CD4-positive, alpha-beta T cell (primary cell): ENCODE data around the gene TTLL11. TPM values are rescaled to one million over a fixed set of nuclear protein-coding genes. Genes with fewer than 3 reads are reported as not detected.

Source experiments
- ATAC-seq: fragments of 200-7000 bp; cut with Tn5 transposase; one replicate; pipeline ENCODE4 v1.10.0; 2022; ENCODE audit warnings: mild to moderate bottlenecking; ENCODE audit not compliant: poor library complexity
- CTCF ChIA-PET: fragments of 350-600 bp; sonication (Branson Sonifier 250); formaldehyde crosslinking; loops from one replicate; lab custom pipeline; 2021; ENCODE audit warnings: antibody characterized with exemption, inconsistent platforms; lab: Charles Lee
- POLR2A ChIA-PET: fragments of 350-600 bp; sonication (Branson Sonifier 250); formaldehyde crosslinking; loops from one replicate; lab custom pipeline; 2021; ENCODE audit warnings: antibody characterized with exemption, inconsistent platforms; lab: Charles Lee
- DNase-seq, 14 experiments: peaks; one replicate each; pipeline ENCODE4 v3.0.0-alpha.2; 2013 to 2020; ENCODE audit warnings: mixed read lengths in 2 of 14
- H3K27ac ChIP-seq, 2 donors: one replicate each; pipeline versions ENCODE4 v1.5.1 to v1.7.0; 2013; ENCODE audit warnings: low read length in 2 of 2, low read depth in 1 of 2, mild to moderate bottlenecking in 1 of 2
- H3K27me3 ChIP-seq, 2 experiments: 1 replicate in 1 of 2; 2 replicates in 1 of 2; pipeline versions ENCODE4 v1.6.1 to v1.7.0; 2013; ENCODE audit warnings: low read length in 2 of 2, control low read depth in 1 of 2, mild to moderate bottlenecking in 1 of 2, moderate library complexity in 1 of 2; ENCODE audit not compliant: insufficient read depth in 2 of 2, control insufficient read depth in 1 of 2
- H3K36me3 ChIP-seq: one replicate; pipeline ENCODE4 v1.6.1; 2013; ENCODE audit warnings: low read length, control low read depth; ENCODE audit not compliant: insufficient read depth
- H3K4me1 ChIP-seq: one replicate; pipeline ENCODE4 v1.6.1; 2013; ENCODE audit warnings: low read length, control low read depth; ENCODE audit not compliant: insufficient read depth
- H3K4me3 ChIP-seq: one replicate; pipeline ENCODE4 v1.5.1; 2013; ENCODE audit warnings: mild to moderate bottlenecking, low read length, moderate library complexity
- H3K9me3 ChIP-seq, 2 experiments: 1 replicate in 1 of 2; 2 replicates in 1 of 2; pipeline versions ENCODE4 v1.6.1 to v1.7.0; 2013; ENCODE audit warnings: low read length in 2 of 2, mild to moderate bottlenecking in 2 of 2, control low read depth in 1 of 2, moderate library complexity in 1 of 2; ENCODE audit not compliant: control insufficient read depth in 1 of 2, insufficient read depth in 1 of 2
- H3K27ac Mint-ChIP-seq: one replicate; pipeline ENCODE4 v1.8.0; 2020; ENCODE audit warnings: mixed read lengths
- H3K27me3 Mint-ChIP-seq: one replicate; pipeline ENCODE4 v1.8.0; 2021; ENCODE audit warnings: mixed read lengths
- H3K36me3 Mint-ChIP-seq: one replicate; pipeline ENCODE4 v1.8.0; 2021; ENCODE audit warnings: low read depth, mixed read lengths
- H3K4me1 Mint-ChIP-seq: one replicate; pipeline ENCODE4 v1.8.0; 2021; ENCODE audit warnings: low read depth, mixed read lengths
- H3K4me3 Mint-ChIP-seq: one replicate; pipeline ENCODE4 v1.8.0; 2020; ENCODE audit warnings: mild to moderate bottlenecking, mixed read lengths
- H3K9me3 Mint-ChIP-seq: one replicate; pipeline ENCODE4 v1.8.0; 2020; ENCODE audit warnings: mixed read lengths
- CTCF ChIP-seq: fragments of 200-600 bp; IDR thresholded peaks from one replicate; pipeline ENCODE4 v1.8.0; 2022; ENCODE audit warnings: antibody characterized with exemption, mild to moderate bottlenecking
- intact Hi-C, 2 experiments: fragments of 100-400 bp; cut with DNase I in 1 of 2; cut with micrococcal nuclease in 1 of 2; formaldehyde crosslinking; loops; one replicate each; pipeline versions ENCODE4 v1.15.1 to v1.9.0; 2023 to 2025; cut with DNase I, micrococcal nuclease
- total RNA-seq, 174 experiments: library from RNA in 2 of 174; stranded (reverse) in 2 of 174; gene quantifications; one replicate each; pipeline ENCODE4 v1.2.3 and lab custom pipeline; 2021 to 2026

Gene TTLL11
- total RNA-seq, 2 experiments from 2014 or later: 1.6 to 2.3 TPM

GRCh38 chr9:121838746-121839669, 254.1 kb downstream of the TTLL11 start:
- H3K4me1 ChIP-seq: no peaks in the 10 kb centered on the region
- H3K4me3 Mint-ChIP-seq: no peak overlapping the region
- H3K27ac ChIP-seq: no peak overlapping the region
- no peaks in the 10 kb centered on the region for H3K36me3 Mint-ChIP-seq
- H3K9me3 ChIP-seq: no peaks in the 10 kb centered on the region
- ChIA-PET CTCF (no interaction called here), POLR2A (no interaction called here)
- no peaks in the 10 kb centered on the region for H3K27me3 Mint-ChIP-seq
- TF ChIP-seq CTCF: no peak
- no peak overlapping the region for H3K27ac Mint-ChIP-seq
- H3K27me3 ChIP-seq: peaks cover 0 to 2% of the 10 kb centered on the region in 2 experiments
- H3K4me1 Mint-ChIP-seq: no peaks in the 10 kb centered on the region
- DNase-seq (no peak), ATAC-seq (no peak)
- H3K9me3 Mint-ChIP-seq: no peaks in the 10 kb centered on the region
- intact Hi-C loops: no loop called here
- no peak overlapping the region for H3K4me3 ChIP-seq
- no peaks in the 10 kb centered on the region for H3K36me3 ChIP-seq

DNA sequence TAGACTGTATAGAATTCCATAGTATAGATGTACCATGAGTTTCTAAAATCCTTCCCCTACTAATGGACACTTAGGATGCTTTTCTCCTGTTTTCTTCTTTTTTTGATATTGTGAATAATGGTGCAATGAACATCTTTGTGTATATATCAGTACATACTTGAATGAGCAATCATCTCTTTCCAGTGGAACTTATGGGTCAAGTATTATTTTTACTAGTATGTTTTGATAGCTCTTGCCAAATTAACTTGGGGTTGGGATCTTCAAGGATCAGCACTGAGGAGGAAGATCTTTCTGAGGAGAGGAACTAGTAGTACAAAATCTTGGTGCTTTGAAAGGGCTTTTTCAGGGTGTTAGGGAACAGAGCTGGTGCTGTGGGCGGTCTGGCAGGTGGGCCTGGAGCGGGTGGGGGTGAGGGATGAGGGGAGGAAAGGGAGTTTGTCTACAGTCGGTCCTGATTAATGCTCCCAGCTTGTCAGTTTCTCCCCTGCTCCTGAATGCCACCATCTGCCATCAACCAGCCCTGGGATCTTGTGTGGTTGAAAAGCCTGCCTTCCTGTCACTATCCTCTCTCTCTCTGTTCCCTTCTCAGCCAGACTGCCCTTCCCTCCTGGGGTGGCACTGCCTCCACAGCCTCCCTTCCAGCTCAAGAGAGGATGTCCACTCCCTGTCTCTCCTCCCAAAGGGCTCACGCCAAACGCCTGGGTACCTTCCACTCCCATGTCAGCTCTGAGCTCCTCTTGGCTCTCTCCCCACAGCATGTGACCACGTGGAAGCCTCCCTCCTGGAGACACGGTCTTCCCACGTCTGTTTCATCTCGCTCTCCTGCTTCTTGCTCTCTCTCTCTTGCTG, 255.8 kb downstream of the TTLL11 start:
- no peak overlapping the region for H3K27ac ChIP-seq
- no peak for ATAC-seq
- no peaks in the 10 kb centered on the region for H3K9me3 ChIP-seq
- no peak for DNase-seq
- no peaks in the 10 kb centered on the region for H3K36me3 Mint-ChIP-seq
- no peak overlapping the region for H3K4me3 ChIP-seq
- no peak overlapping the region for H3K27ac Mint-ChIP-seq
- no peak for TF ChIP-seq CTCF
- POLR2A ChIA-PET: interaction anchor here (0.5 kb wide), 1 partner anchor 8 kb away, joined by 3 read pairs; no protein-coding TSS in a partner anchor
- intact Hi-C loops: no loop called here
- CTCF ChIA-PET: no interaction called here
- no peaks in the 10 kb centered on the region for H3K36me3 ChIP-seq
- no peaks in the 10 kb centered on the region for H3K4me1 ChIP-seq
- no peak overlapping the region for H3K4me3 Mint-ChIP-seq
- H3K4me1 Mint-ChIP-seq: no peaks in the 10 kb centered on the region
- H3K27me3 ChIP-seq: peaks cover 0 to 2% of the 10 kb centered on the region in 2 experiments
- no peaks in the 10 kb centered on the region for H3K27me3 Mint-ChIP-seq
- H3K9me3 Mint-ChIP-seq: no peaks in the 10 kb centered on the region

- DNase-seq (no peak), ATAC-seq (no peak)
- POLR2A ChIA-PET: no interaction called here
- H3K36me3 Mint-ChIP-seq: no peaks in the 10 kb centered on the region
- TF ChIP-seq CTCF: no peak
- no peak overlapping the region for H3K4me3 Mint-ChIP-seq
- Histone ChIP-seq H3K36me3 (no peaks in the 10 kb centered on the region), H3K4me1 (no peaks in the 10 kb centered on the region), H3K27me3 (peaks cover 0 to 2% of the 10 kb centered on the region in 2 experiments), H3K9me3 (no peaks in the 10 kb centered on the region), H3K27ac (no peak overlapping the region), H3K4me3 (no peak overlapping the region)
- H3K27me3 Mint-ChIP-seq: no peaks in the 10 kb centered on the region
- CTCF ChIA-PET: no interaction called here
- intact Hi-C loops: no loop called here
- H3K4me1 Mint-ChIP-seq: no peaks in the 10 kb centered on the region
- H3K27ac Mint-ChIP-seq: no peak overlapping the region
- no peaks in the 10 kb centered on the region for H3K9me3 Mint-ChIP-seq
These were observed 256.7 kb downstream of the TTLL11 start for GRCh38 chr9:121836366-121836885.
